ENCODE measurements around the gene CYP1A2.

GRCh38 chr15:74783072-74783807, 34.6 kb downstream of the CYP1A2 start:
- no peak for TF ChIP-seq POLR2A (IDR thresholded peaks at IDR 0.05)
- TF ChIP-seq CTCF (IDR thresholded peaks at IDR 0.05) = no peak
